ENCODE measurements around the gene RC3H2. TPM values are rescaled to one million over a fixed set of nuclear protein-coding genes. Genes with fewer than 3 reads are reported as not detected.
A peak's percentile ranks its signal among the peaks of the same experiment; 100 is the strongest.
"Not testable (repeated sequence)": the region's sequence is repeated elsewhere in the genome, so short reads cannot be mapped to it uniquely, and the experiment has no call there.

The RC3H2 gene
- total RNA-seq, 1 donor from 2014 or later: 66.8 TPM

DNA sequence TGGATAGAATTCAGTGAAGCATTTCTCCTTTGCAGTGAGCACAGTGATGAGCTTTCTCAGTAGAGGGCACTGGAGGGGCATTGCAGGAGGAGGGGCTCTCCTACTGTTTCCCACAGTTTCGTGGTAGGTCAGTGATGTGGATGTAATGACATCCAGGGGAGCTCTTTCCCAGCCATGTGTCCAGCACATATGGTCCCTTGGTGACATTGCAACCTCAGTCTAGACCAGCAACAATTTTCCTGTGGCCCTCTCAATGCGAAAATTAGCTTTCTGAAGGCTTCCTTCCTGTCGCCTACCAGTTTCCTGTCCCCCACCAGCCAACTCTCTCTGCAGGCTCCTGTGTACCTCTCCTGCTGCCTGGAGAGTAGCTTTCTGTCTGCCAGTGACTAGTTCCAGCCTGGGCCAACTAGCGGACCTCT, 69.8 kb downstream of the RC3H2 start:
- peaks cover 20% of the 10 kb centered on the region for H3K4me1 Mint-ChIP-seq (ENCODE audit: unreplicated experiment)
- peaks cover 20% of the 10 kb centered on the region for H3K36me3 Mint-ChIP-seq (ENCODE audit: low read depth, unreplicated experiment)
- peaks cover 8% of the 10 kb centered on the region for H3K27me3 Mint-ChIP-seq (ENCODE audit: unreplicated experiment)
- TF ChIP-seq CTCF (IDR thresholded peaks at IDR 0.05; ENCODE audit: unreplicated experiment): no peak
- H3K27ac Mint-ChIP-seq (ENCODE audit: unreplicated experiment): peak overlapping the region; percentile 91
- peak overlapping the region; percentile 21 for H3K4me3 Mint-ChIP-seq (ENCODE audit: unreplicated experiment)
- DNase-seq (ENCODE audit: low spot score): peak; percentile 31
- H3K9me3 Mint-ChIP-seq (ENCODE audit: unreplicated experiment): no peaks in the 10 kb centered on the region

- H3K36me3 Mint-ChIP-seq (ENCODE audit: low read depth, unreplicated experiment): peaks cover 5% of the 10 kb centered on the region
- H3K27ac Mint-ChIP-seq (ENCODE audit: unreplicated experiment): peak overlapping the region; percentile 44
- H3K4me1 Mint-ChIP-seq (ENCODE audit: unreplicated experiment): peaks cover 23% of the 10 kb centered on the region
- DNase-seq (ENCODE audit: low spot score): no peak
- H3K9me3 Mint-ChIP-seq (ENCODE audit: unreplicated experiment): no peaks in the 10 kb centered on the region
- no peak for TF ChIP-seq CTCF (IDR thresholded peaks at IDR 0.05; ENCODE audit: unreplicated experiment)
- no peak overlapping the region for H3K4me3 Mint-ChIP-seq (ENCODE audit: unreplicated experiment)
- peaks cover 4% of the 10 kb centered on the region for H3K27me3 Mint-ChIP-seq (ENCODE audit: unreplicated experiment)
These were observed 73.0 kb downstream of the RC3H2 start for GRCh38 chr9:122832194-122832593.

DNA sequence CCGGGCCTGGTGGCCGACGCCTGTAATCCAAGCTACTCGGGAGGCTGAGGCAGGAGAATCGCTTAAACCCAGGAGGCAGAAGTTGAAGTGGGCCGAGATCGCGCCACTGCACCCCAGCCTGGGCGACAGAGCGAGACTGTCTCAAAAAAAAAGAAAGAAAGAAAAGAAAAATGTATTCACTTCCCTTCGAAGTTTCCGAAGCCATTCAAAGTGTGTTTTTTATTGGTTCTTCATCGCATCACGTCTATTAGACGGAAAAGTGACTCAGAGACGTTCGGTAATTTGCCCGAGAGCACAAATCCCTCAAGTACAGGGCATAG, 76.2 kb downstream of the RC3H2 start:
- H3K27me3 Mint-ChIP-seq (ENCODE audit: unreplicated experiment); H3K9me3 Mint-ChIP-seq (ENCODE audit: unreplicated experiment); H3K36me3 Mint-ChIP-seq (ENCODE audit: low read depth, unreplicated experiment); DNase-seq (ENCODE audit: low spot score): not testable (repeated sequence)
- H3K4me3 Mint-ChIP-seq (ENCODE audit: unreplicated experiment): peak overlapping the region; percentile 100
- peak overlapping the region; percentile 97 for H3K27ac Mint-ChIP-seq (ENCODE audit: unreplicated experiment)
- H3K4me1 Mint-ChIP-seq (ENCODE audit: unreplicated experiment): peaks cover 19% of the 10 kb centered on the region

DNA sequence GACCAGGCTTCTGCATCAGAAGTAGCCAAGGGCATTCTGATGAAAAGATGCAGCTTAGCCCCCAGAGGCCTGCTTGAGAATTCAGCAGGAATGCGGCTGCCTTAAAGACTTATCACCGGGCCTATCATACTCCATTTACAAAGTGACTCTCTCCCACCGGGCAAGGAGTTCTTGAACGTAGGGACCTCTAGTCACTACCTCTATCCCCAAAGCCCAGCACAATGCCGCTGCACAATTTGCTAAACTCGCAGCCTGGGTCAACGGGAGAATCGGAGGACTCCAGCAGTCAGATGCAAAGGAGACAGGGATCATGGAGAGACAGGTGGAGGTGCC, 77.4 kb downstream of the RC3H2 start:
- no peak for TF ChIP-seq CTCF (IDR thresholded peaks at IDR 0.05; ENCODE audit: unreplicated experiment)
- Mint-ChIP-seq H3K27ac (ENCODE audit: unreplicated experiment) (peak overlapping the region; percentile 97), H3K27me3 (ENCODE audit: unreplicated experiment) (peaks cover 1% of the 10 kb centered on the region), H3K4me3 (ENCODE audit: unreplicated experiment) (peak overlapping the region; percentile 100), H3K9me3 (ENCODE audit: unreplicated experiment) (no peaks in the 10 kb centered on the region), H3K36me3 (ENCODE audit: low read depth, unreplicated experiment) (peaks cover 9% of the 10 kb centered on the region), H3K4me1 (ENCODE audit: unreplicated experiment) (peaks cover 19% of the 10 kb centered on the region)
- DNase-seq (ENCODE audit: low spot score): peak; percentile 21

DNA sequence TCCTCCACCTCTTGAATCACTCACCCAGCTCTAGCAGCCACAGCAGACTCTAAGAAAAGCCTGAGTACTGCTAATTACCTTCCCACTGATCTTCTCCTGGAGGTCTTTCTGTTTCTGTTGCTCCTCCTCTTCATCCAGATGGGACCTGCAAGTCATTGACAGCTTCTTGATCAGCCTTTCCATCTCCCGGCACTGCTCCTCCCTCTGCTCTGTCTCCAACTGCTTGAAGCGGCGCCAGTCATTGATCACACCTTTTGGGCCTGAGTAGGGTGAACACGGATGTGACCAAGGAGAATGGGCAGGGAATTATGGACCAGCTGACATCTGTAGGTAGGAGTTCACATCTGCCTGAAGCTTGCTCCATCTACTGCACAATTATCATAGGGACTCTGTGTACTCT, 82.2 kb downstream of the RC3H2 start:
- no peak for TF ChIP-seq CTCF (IDR thresholded peaks at IDR 0.05; ENCODE audit: unreplicated experiment)
- H3K36me3 Mint-ChIP-seq (ENCODE audit: low read depth, unreplicated experiment): peaks cover 22% of the 10 kb centered on the region
- no peaks in the 10 kb centered on the region for H3K9me3 Mint-ChIP-seq (ENCODE audit: unreplicated experiment)
- H3K4me3 Mint-ChIP-seq (ENCODE audit: unreplicated experiment): no peak overlapping the region
- peaks cover 35% of the 10 kb centered on the region for H3K4me1 Mint-ChIP-seq (ENCODE audit: unreplicated experiment)
- H3K27ac Mint-ChIP-seq (ENCODE audit: unreplicated experiment): no peak overlapping the region
- H3K27me3 Mint-ChIP-seq (ENCODE audit: unreplicated experiment): peaks cover 1% of the 10 kb centered on the region
- DNase-seq (ENCODE audit: low spot score): no peak

DNA sequence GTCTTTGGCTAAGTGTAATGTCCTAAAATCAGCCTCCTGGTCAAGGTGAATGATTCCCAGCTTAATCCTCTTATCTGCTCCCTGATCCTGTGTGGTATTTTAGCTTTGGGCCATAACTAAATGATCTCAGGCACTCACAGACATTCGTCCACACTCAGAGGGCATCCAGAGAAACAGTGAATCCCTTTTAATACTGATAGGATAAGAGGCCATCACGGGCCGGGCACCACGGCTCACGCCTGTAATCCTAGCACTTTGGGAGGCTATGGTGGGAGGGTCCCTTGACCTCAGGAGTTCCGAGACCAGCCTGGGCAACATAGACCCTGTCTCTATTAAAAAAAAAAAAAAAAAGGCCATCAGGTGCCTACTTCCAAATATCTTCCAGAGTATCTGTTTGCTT, 83.1 kb downstream of the RC3H2 start:
- Mint-ChIP-seq H3K36me3 (ENCODE audit: low read depth, unreplicated experiment) (peaks cover 22% of the 10 kb centered on the region), H3K27me3 (ENCODE audit: unreplicated experiment) (peaks cover 1% of the 10 kb centered on the region), H3K4me1 (ENCODE audit: unreplicated experiment) (peaks cover 31% of the 10 kb centered on the region), H3K9me3 (ENCODE audit: unreplicated experiment) (no peaks in the 10 kb centered on the region), H3K27ac (ENCODE audit: unreplicated experiment) (peak overlapping the region; percentile 55), H3K4me3 (ENCODE audit: unreplicated experiment) (no peak overlapping the region)
- TF ChIP-seq CTCF (IDR thresholded peaks at IDR 0.05; ENCODE audit: unreplicated experiment): no peak
- DNase-seq (ENCODE audit: low spot score): no peak
